IMR-90 (cell line): ENCODE measurements around the gene ZNF593OS.
A peak's percentile ranks its signal among the peaks of the same experiment; 100 is the strongest.

Experiments used
- FOS ChIP-seq: fragments of 150-350 bp; IDR thresholded peaks from 2 replicates; pipeline ENCODE4 v1.6.1; 2016; ENCODE audit warnings: low read depth, low read length
- POLR2A ChIP-seq: IDR thresholded peaks from 2 replicates; pipeline ENCODE4 v1.6.1; 2012; ENCODE audit warnings: mild to moderate bottlenecking, low read depth, low read length
- TF ChIP-seq, protein P1 (sequence below): conservative IDR thresholded peaks from 2 replicates; pipeline ENCODE4 v1.5.1; 2012; ENCODE audit warnings: mild to moderate bottlenecking, low read depth, low read length, improper control_type of control experiment

DNA sequence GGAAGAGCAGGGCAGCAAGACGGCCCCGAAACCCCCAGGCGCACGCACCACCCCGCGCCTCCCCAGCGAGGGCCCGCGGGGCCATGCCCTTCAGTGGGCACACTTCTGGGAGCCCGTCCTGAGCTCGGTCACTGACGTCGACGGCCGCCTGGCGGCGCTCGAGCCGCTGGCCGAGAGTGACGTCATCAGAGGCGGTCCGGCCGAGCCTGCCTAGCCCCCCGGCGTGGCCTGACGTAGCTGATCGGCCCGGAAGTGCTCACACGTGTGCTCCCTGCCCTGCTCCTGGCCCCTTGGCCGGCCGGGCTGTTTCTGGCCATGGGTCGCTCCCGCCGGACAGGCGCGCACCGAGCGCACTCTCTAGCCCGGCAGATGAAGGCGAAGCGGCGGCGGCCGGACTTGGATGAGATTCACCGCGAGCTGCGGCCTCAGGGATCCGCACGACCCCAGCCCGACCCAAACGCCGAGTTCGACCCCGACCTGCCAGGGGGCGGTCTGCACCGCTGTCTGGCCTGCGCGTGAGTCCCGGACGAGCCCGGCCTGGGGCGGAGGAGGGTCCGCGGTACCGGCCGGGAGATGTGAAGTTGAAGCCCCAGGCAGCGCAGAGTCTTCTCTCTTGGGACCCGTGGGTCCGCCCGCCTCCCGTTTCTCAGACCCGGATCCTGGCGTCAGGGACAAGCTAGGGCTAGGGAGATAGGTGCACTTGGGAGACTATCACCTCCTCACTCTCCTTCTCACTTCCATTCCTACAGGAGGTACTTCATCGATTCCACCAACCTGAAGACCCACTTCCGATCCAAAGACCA is 1.8 kb downstream of the ZNF593OS start, which contains the start of gene ZNF593:
- TF ChIP-seq FOS: peak; percentile 56
- TF ChIP-seq, protein P1, sequence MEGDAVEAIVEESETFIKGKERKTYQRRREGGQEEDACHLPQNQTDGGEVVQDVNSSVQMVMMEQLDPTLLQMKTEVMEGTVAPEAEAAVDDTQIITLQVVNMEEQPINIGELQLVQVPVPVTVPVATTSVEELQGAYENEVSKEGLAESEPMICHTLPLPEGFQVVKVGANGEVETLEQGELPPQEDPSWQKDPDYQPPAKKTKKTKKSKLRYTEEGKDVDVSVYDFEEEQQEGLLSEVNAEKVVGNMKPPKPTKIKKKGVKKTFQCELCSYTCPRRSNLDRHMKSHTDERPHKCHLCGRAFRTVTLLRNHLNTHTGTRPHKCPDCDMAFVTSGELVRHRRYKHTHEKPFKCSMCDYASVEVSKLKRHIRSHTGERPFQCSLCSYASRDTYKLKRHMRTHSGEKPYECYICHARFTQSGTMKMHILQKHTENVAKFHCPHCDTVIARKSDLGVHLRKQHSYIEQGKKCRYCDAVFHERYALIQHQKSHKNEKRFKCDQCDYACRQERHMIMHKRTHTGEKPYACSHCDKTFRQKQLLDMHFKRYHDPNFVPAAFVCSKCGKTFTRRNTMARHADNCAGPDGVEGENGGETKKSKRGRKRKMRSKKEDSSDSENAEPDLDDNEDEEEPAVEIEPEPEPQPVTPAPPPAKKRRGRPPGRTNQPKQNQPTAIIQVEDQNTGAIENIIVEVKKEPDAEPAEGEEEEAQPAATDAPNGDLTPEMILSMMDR: peak; percentile 98
- TF ChIP-seq POLR2A: peak; percentile 77
